Myocyte (in vitro differentiated cells): ENCODE data around the gene ARHGEF2. TPM values are rescaled to one million over a fixed set of nuclear protein-coding genes. Genes with fewer than 3 reads are reported as not detected.
A peak's percentile ranks its signal among the peaks of the same experiment; 100 is the strongest.
"Not testable (repeated sequence)": the region's sequence is repeated elsewhere in the genome, so short reads cannot be mapped to it uniquely, and the experiment has no call there.

Experiments used
- DNase-seq: peaks from one replicate; pipeline ENCODE4 v3.0.0-alpha.2; 2012; ENCODE audit warnings: low read depth
- total RNA-seq: library from RNA; depleted of rRNA; stranded (reverse); fragments of >200 nt; gene quantifications from 2 replicates; pipeline ENCODE4 v1.2.3, GENCODE V29; 2014

The ARHGEF2 gene
- total RNA-seq, 1 donor from 2014 or later: 361 TPM

- DNase-seq: no peak
Measured at GRCh38 chr1:155944444-155944799, 33.9 kb downstream of the ARHGEF2 start.

- peak; percentile 46 for DNase-seq
Measured at GRCh38 chr1:155942578-155943141, 35.7 kb downstream of the ARHGEF2 start.

- no peak for DNase-seq
Measured at GRCh38 chr1:155941845-155942531, 36.4 kb downstream of the ARHGEF2 start.

GRCh38 chr1:155940993-155941844 is 37.1 kb downstream of the ARHGEF2 start, which contains the start of gene RXFP4:
Gene RXFP4, plus strand, starts transcription at chr1:155941638. Its CDS starts 72 bp downstream, at chr1:155941710.
- peak; percentile 45 for DNase-seq

- DNase-seq: peak; percentile 45
Measured at GRCh38 chr1:155940482-155940992, 37.8 kb downstream of the ARHGEF2 start.

- DNase-seq: peak; percentile 81
Measured at GRCh38 chr1:155938220-155938627, 40.1 kb downstream of the ARHGEF2 start.

- DNase-seq: no peak
Measured at GRCh38 chr1:155934936-155935590, 43.3 kb downstream of the ARHGEF2 start.

GRCh38 chr1:155934097-155934935 is 44.0 kb downstream of the ARHGEF2 start, which contains the start of gene KHDC4:
Gene KHDC4, minus strand, starts transcription at chr1:155934413. Its CDS starts 40 bp downstream, at chr1:155934373.
- peak; percentile 99 for DNase-seq

- DNase-seq: no peak
Measured at GRCh38 chr1:155933591-155934096, 44.7 kb downstream of the ARHGEF2 start.

GRCh38 chr1:155932487-155932886 is 45.9 kb downstream of the ARHGEF2 start:
- no peak for DNase-seq

- DNase-seq: no peak
Measured at GRCh38 chr1:155932081-155932480, 46.3 kb downstream of the ARHGEF2 start.

GRCh38 chr1:155931332-155932038 is 46.9 kb downstream of the ARHGEF2 start:
- DNase-seq: no peak

GRCh38 chr1:155930725-155931124 is 47.6 kb downstream of the ARHGEF2 start:
- DNase-seq: not testable (repeated sequence)

- no peak for DNase-seq
Measured at GRCh38 chr1:155929057-155929456, 49.3 kb downstream of the ARHGEF2 start.

GRCh38 chr1:155925506-155925905 is 52.8 kb downstream of the ARHGEF2 start:
- no peak for DNase-seq

- DNase-seq: no peak
Measured at GRCh38 chr1:155920717-155921116, 57.6 kb downstream of the ARHGEF2 start.

- DNase-seq: no peak
Measured at GRCh38 chr1:155919801-155920200, 58.5 kb downstream of the ARHGEF2 start.

- DNase-seq: no peak
Measured at GRCh38 chr1:155918660-155919059, 59.7 kb downstream of the ARHGEF2 start.
